H9 (cell line): Measurements from ENCODE around the gene CDK14. TPM values are rescaled to one million over a fixed set of nuclear protein-coding genes. Genes with fewer than 3 reads are reported as not detected.

Experiments
- DNase-seq: peaks from one replicate; pipeline ENCODE4 v3.0.0-alpha.2; 2017
- H2AFZ ChIP-seq: one replicate; pipeline ENCODE4 v1.6.1; 2013; ENCODE audit warnings: mild to moderate bottlenecking, low read length, control low read depth, moderate library complexity
- H2AK5ac ChIP-seq: 2 replicates; pipeline ENCODE4 v1.6.1; 2013; ENCODE audit warnings: low read length, control low read depth, mixed read lengths; ENCODE audit not compliant: insufficient read length
- H2BK120ac ChIP-seq: one replicate; pipeline ENCODE4 v1.6.1; 2013; ENCODE audit warnings: low read depth, mild to moderate bottlenecking, low read length, control low read depth, inconsistent platforms; ENCODE audit not compliant: poor library complexity, severe bottlenecking
- H2BK12ac ChIP-seq: 2 replicates; pipeline ENCODE4 v1.6.1; 2013; ENCODE audit warnings: low read length, control low read depth, mixed read lengths, low read depth; ENCODE audit not compliant: insufficient read length
- H2BK15ac ChIP-seq: 2 replicates; pipeline ENCODE4 v1.6.1; 2013; ENCODE audit warnings: low read depth, low read length, control low read depth
- H2BK20ac ChIP-seq: one replicate; pipeline ENCODE4 v1.6.1; 2013; ENCODE audit warnings: low read depth, mild to moderate bottlenecking, low read length, control low read depth, inconsistent platforms; ENCODE audit not compliant: poor library complexity, severe bottlenecking
- H2BK5ac ChIP-seq: 2 replicates; pipeline ENCODE4 v1.6.1; 2013; ENCODE audit warnings: low read length, control low read depth, mixed read lengths; ENCODE audit not compliant: insufficient read length
- H3K14ac ChIP-seq: 2 replicates; pipeline ENCODE4 v1.6.1; 2013; ENCODE audit warnings: low read length, control low read depth; ENCODE audit not compliant: insufficient read depth
- H3K18ac ChIP-seq: 2 replicates; pipeline ENCODE4 v1.6.1; 2013; ENCODE audit warnings: low read depth, mild to moderate bottlenecking, mixed read lengths, low read length, control low read depth; ENCODE audit not compliant: insufficient read length
- H3K23ac ChIP-seq: 2 replicates; pipeline ENCODE4 v1.6.1; 2013; ENCODE audit warnings: low read length, control low read depth, mixed read lengths, low read depth; ENCODE audit not compliant: insufficient read length
- H3K23me2 ChIP-seq: 2 replicates; pipeline ENCODE4 v1.6.1; 2013; ENCODE audit warnings: low read depth, mild to moderate bottlenecking, mixed read lengths, low read length, control low read depth; ENCODE audit not compliant: insufficient read length, poor library complexity, severe bottlenecking
- H3K27ac ChIP-seq: 2 replicates; pipeline ENCODE4 v1.5.1; 2013; ENCODE audit warnings: low read length, control low read depth, mixed read lengths, low read depth; ENCODE audit not compliant: insufficient read length
- H3K27me3 ChIP-seq: 2 replicates; pipeline ENCODE4 v1.6.1; 2013; ENCODE audit warnings: low read length, control low read depth, inconsistent platforms; ENCODE audit not compliant: insufficient read depth
- H3K4ac ChIP-seq: 2 replicates; pipeline ENCODE4 v1.6.1; 2013; ENCODE audit warnings: low read depth, mild to moderate bottlenecking, control low read depth, inconsistent platforms, low read length, moderate library complexity
- H3K4me1 ChIP-seq: 2 replicates; pipeline ENCODE4 v1.6.1; 2013; ENCODE audit warnings: low read length, control low read depth, inconsistent platforms; ENCODE audit not compliant: insufficient read depth
- H3K4me2 ChIP-seq: 2 replicates; pipeline ENCODE4 v1.6.1; 2013; ENCODE audit warnings: low read length, control low read depth, mixed read lengths; ENCODE audit not compliant: insufficient read length, insufficient read depth
- H3K56ac ChIP-seq: 2 replicates; pipeline ENCODE4 v1.6.1; 2013; ENCODE audit warnings: low read depth, mild to moderate bottlenecking, mixed read lengths, low read length, control low read depth; ENCODE audit not compliant: insufficient read length
- H3K79me1 ChIP-seq: 2 replicates; pipeline ENCODE4 v1.6.1; 2013; ENCODE audit warnings: low read depth, mild to moderate bottlenecking, moderate library complexity, low read length, control low read depth, inconsistent platforms; ENCODE audit not compliant: insufficient read depth, poor library complexity, severe bottlenecking
- H3K79me2 ChIP-seq: 2 replicates; pipeline ENCODE4 v1.6.1; 2013; ENCODE audit warnings: low read length, control low read depth, inconsistent platforms; ENCODE audit not compliant: insufficient read depth
- H3K9ac ChIP-seq: 2 replicates; pipeline ENCODE4 v1.6.1; 2013; ENCODE audit warnings: low read length, control low read depth, mixed read lengths; ENCODE audit not compliant: insufficient read length; ENCODE audit errors: extremely low read depth
- H3K9me3 ChIP-seq: one replicate; pipeline ENCODE4 v1.6.1; 2013; ENCODE audit warnings: low read depth, low read length, inconsistent platforms; ENCODE audit not compliant: control insufficient read depth
- H3T11ph ChIP-seq: one replicate; pipeline ENCODE4 v1.6.1; 2013; ENCODE audit warnings: mild to moderate bottlenecking, low read length, control low read depth, inconsistent platforms
- H4K20me1 ChIP-seq: one replicate; pipeline ENCODE4 v1.6.1; 2013; ENCODE audit not compliant: control insufficient read depth, insufficient read length, insufficient read depth
- H4K5ac ChIP-seq: 2 replicates; pipeline ENCODE4 v1.6.1; 2013; ENCODE audit warnings: low read depth, mild to moderate bottlenecking, mixed read lengths, low read length, control low read depth; ENCODE audit not compliant: insufficient read length
- H4K8ac ChIP-seq: replicated peaks from 2 replicates; pipeline ENCODE4 v1.6.1; 2013; ENCODE audit warnings: low read length, control low read depth, mixed read lengths, low read depth; ENCODE audit not compliant: insufficient read length
- H4K91ac ChIP-seq: 2 replicates; pipeline ENCODE4 v1.6.1; 2013; ENCODE audit warnings: low read depth, mild to moderate bottlenecking, moderate library complexity, mixed read lengths, low read length, control low read depth; ENCODE audit not compliant: insufficient read length
- H3K27ac Mint-ChIP-seq, 3 experiments: 2 replicates in 2 of 3; 3 replicates in 1 of 3; pipeline ENCODE4 v1.8.0; 2020 to 2021; ENCODE audit warnings: mixed read lengths in 3 of 3, mild to moderate bottlenecking in 1 of 3, moderate library complexity in 1 of 3
- H3K27me3 Mint-ChIP-seq: 2 replicates; pipeline ENCODE4 v1.8.0; 2021; ENCODE audit warnings: low read depth, mild to moderate bottlenecking, moderate library complexity, mixed read lengths
- H3K36me3 Mint-ChIP-seq, 3 experiments: 2 replicates in 2 of 3; 3 replicates in 1 of 3; pipeline ENCODE4 v1.8.0; 2020 to 2021; ENCODE audit warnings: low read depth in 3 of 3, mixed read lengths in 3 of 3; ENCODE audit not compliant: insufficient read depth in 1 of 3
- H3K4me1 Mint-ChIP-seq, 2 experiments: 2 replicates each; pipeline ENCODE4 v1.8.0; 2020; ENCODE audit warnings: mixed read lengths in 2 of 2
- H3K4me3 Mint-ChIP-seq, 2 experiments: 2 replicates in 1 of 2; 3 replicates in 1 of 2; pipeline ENCODE4 v1.8.0; 2020 to 2021; ENCODE audit warnings: mild to moderate bottlenecking in 2 of 2, mixed read lengths in 2 of 2, moderate library complexity in 1 of 2
- H3K9me3 Mint-ChIP-seq, 2 experiments: 2 replicates in 1 of 2; 3 replicates in 1 of 2; pipeline ENCODE4 v1.8.0; 2020; ENCODE audit warnings: mild to moderate bottlenecking in 2 of 2, mixed read lengths in 2 of 2, moderate library complexity in 1 of 2
- CTCF ChIP-seq: fragments of 200-600 bp; sonication (generic); conservative IDR thresholded peaks from 3 replicates; pipeline ENCODE4 v1.8.0; 2021; ENCODE audit warnings: antibody characterized with exemption, mild to moderate bottlenecking
- WGBS: extraction: QIAGEN DNeasy Blood & Tissue Kit; methylation state at CpG from one replicate; pipeline ENCODE4 v1.1.7; 2013; ENCODE audit warnings: missing lambda C conversion rate, low lambda C conversion rate, mixed read lengths; ENCODE audit not compliant: insufficient read length; ENCODE audit errors: extremely low coverage; 5-methylcytosine and 5-hydroxymethylcytosine counted together
- total RNA-seq: library from RNA; stranded (reverse); gene quantifications from 2 replicates; pipeline ENCODE4 v1.2.1, GENCODE V29; 2021

Gene CDK14
- total RNA-seq, 1 experiment from 2014 or later: 23.9 TPM

GRCh38 chr7:90903841-90904240 lies 307.7 kb downstream of the CDK14 start:
- Histone ChIP-seq H3K18ac (no peak overlapping the region), H2BK20ac (no peak overlapping the region), H3K23ac (no peak overlapping the region), H2BK120ac (no peak overlapping the region), H3K4ac (no peak overlapping the region), H3T11ph (no peak overlapping the region), H4K5ac (no peak overlapping the region), H4K8ac (no peak overlapping the region), H3K79me2 (no peaks in the 10 kb centered on the region), H3K79me1 (no peaks in the 10 kb centered on the region), H3K23me2 (no peaks in the 10 kb centered on the region), H2BK5ac (no peak overlapping the region), H3K9me3 (no peaks in the 10 kb centered on the region), H2AK5ac (no peak overlapping the region), H2AFZ (no peak overlapping the region), H3K27me3 (no peaks in the 10 kb centered on the region), H3K56ac (no peak overlapping the region), H2BK15ac (no peak overlapping the region), H3K4me1 (no peaks in the 10 kb centered on the region), H3K9ac (no peak overlapping the region), H4K91ac (no peak overlapping the region), H2BK12ac (no peak overlapping the region), H3K14ac (no peak overlapping the region), H3K4me2 (no peak overlapping the region), H3K27ac (no peak overlapping the region), H4K20me1 (no peaks in the 10 kb centered on the region)
- Mint-ChIP-seq H3K36me3 (no peaks in the 10 kb centered on the region; a peak in 1 of 7 replicates), H3K27ac (peak overlapping the region in 1 of 3 experiments; percentile 33; a peak in 1 of 7 replicates), H3K27me3 (no peaks in the 10 kb centered on the region), H3K9me3 (no peaks in the 10 kb centered on the region), H3K4me3 (no peak overlapping the region), H3K4me1 (peaks cover 16 to 20% of the 10 kb centered on the region in 2 experiments)
- DNase-seq: peak; percentile 40
- TF ChIP-seq CTCF: no peak
- WGBS: no CpG with 5 or more reads among the region's 3 CpGs
